Bronchial epithelial cell (primary cell): ENCODE data around the gene RGS21. TPM values are rescaled to one million over a fixed set of nuclear protein-coding genes. Genes with fewer than 3 reads are reported as not detected.

Source experiments
- DNase-seq: peaks from one replicate; pipeline ENCODE4 v3.0.0-alpha.2; 2010; ENCODE audit warnings: low read depth
- FAIRE-seq: peaks from 2 replicates; lab custom pipeline; 2011; peaks lifted over from hg19 to GRCh38; lab: Jason Lieb, UNC
- H3K27me3 ChIP-seq: 2 replicates; pipeline ENCODE4 v1.5.1; 2011; ENCODE audit warnings: low read length; ENCODE audit not compliant: control insufficient read depth, insufficient read depth
- H3K36me3 ChIP-seq: 2 replicates; pipeline ENCODE4 v1.5.1; 2011; ENCODE audit warnings: low read length; ENCODE audit not compliant: control insufficient read depth, insufficient read depth
- H3K4me3 ChIP-seq: 2 replicates; pipeline ENCODE4 v1.5.1; 2011; ENCODE audit warnings: mild to moderate bottlenecking, low read depth, low read length, control low read depth
- CTCF ChIP-seq: IDR thresholded peaks from 2 replicates; pipeline ENCODE4 v1.5.1; 2011; ENCODE audit warnings: mild to moderate bottlenecking, moderate library complexity, low read length, control low read depth, inconsistent platforms; ENCODE audit not compliant: insufficient read depth, severe bottlenecking
- total RNA-seq: library from RNA; depleted of rRNA; stranded (reverse); fragments of >200 nt; gene quantifications from 2 replicates; pipeline ENCODE4 v1.2.1, GENCODE V29; 2014

RGS21 gene
- total RNA-seq, 1 donor from 2014 or later = not detected

- H3K4me3 ChIP-seq = no peak overlapping the region
- no peak for DNase-seq
- no peak for TF ChIP-seq CTCF
- H3K27me3 ChIP-seq = no peaks in the 10 kb centered on the region
- no peak for FAIRE-seq
- H3K36me3 ChIP-seq = no peaks in the 10 kb centered on the region
Observed at GRCh38 chr1:192343344-192343743, 26.6 kb downstream of the RGS21 start.

- no peak overlapping the region for H3K4me3 ChIP-seq
- no peaks in the 10 kb centered on the region for H3K36me3 ChIP-seq
- no peak for TF ChIP-seq CTCF
- DNase-seq = no peak
- FAIRE-seq = no peak
- no peaks in the 10 kb centered on the region for H3K27me3 ChIP-seq
Observed at GRCh38 chr1:192349314-192349713, 32.5 kb downstream of the RGS21 start.

- Histone ChIP-seq H3K36me3 (no peaks in the 10 kb centered on the region), H3K4me3 (no peak overlapping the region), H3K27me3 (no peaks in the 10 kb centered on the region)
- DNase-seq (no peak), FAIRE-seq (no peak)
- TF ChIP-seq CTCF = no peak
Observed at GRCh38 chr1:192350356-192350755, 33.6 kb downstream of the RGS21 start.

GRCh38 chr1:192351550-192351949 lies 34.8 kb downstream of the RGS21 start:
- DNase-seq = no peak
- Histone ChIP-seq H3K36me3 (no peaks in the 10 kb centered on the region), H3K27me3 (no peaks in the 10 kb centered on the region), H3K4me3 (no peak overlapping the region)
- no peak for TF ChIP-seq CTCF
- FAIRE-seq = no peak

GRCh38 chr1:192357924-192358323 lies 41.1 kb downstream of the RGS21 start:
- DNase-seq (no peak), FAIRE-seq (no peak)
- H3K4me3 ChIP-seq = no peak overlapping the region
- H3K27me3 ChIP-seq = no peaks in the 10 kb centered on the region
- TF ChIP-seq CTCF = no peak
- no peaks in the 10 kb centered on the region for H3K36me3 ChIP-seq

GRCh38 chr1:192358402-192358801 lies 41.6 kb downstream of the RGS21 start:
- DNase-seq (no peak), FAIRE-seq (no peak)
- Histone ChIP-seq H3K27me3 (no peaks in the 10 kb centered on the region), H3K36me3 (no peaks in the 10 kb centered on the region), H3K4me3 (no peak overlapping the region)
- TF ChIP-seq CTCF = no peak
